GM19025 (cell line): ENCODE data around the gene ZNF169.
"Not testable (repeated sequence)": the region's sequence is repeated elsewhere in the genome, so short reads cannot be mapped to it uniquely, and the experiment has no call there.

Experiments used
- ATAC-seq: cut with Tn5 transposase; IDR thresholded peaks from one replicate; pipeline ENCODE4 v1.9.1; 2021; ENCODE audit warnings: mild to moderate bottlenecking, low read depth, moderate library complexity; ENCODE audit not compliant: unreplicated experiment

ZNF169 gene

GRCh38 chr9:94259077-94259862 lies at the start of gene ZNF169:
Gene ZNF169, plus strand, starts transcription at chr9:94259298. Its CDS starts 19,515 bp downstream, at chr9:94278813.
- ATAC-seq: peak; percentile 100

DNA sequence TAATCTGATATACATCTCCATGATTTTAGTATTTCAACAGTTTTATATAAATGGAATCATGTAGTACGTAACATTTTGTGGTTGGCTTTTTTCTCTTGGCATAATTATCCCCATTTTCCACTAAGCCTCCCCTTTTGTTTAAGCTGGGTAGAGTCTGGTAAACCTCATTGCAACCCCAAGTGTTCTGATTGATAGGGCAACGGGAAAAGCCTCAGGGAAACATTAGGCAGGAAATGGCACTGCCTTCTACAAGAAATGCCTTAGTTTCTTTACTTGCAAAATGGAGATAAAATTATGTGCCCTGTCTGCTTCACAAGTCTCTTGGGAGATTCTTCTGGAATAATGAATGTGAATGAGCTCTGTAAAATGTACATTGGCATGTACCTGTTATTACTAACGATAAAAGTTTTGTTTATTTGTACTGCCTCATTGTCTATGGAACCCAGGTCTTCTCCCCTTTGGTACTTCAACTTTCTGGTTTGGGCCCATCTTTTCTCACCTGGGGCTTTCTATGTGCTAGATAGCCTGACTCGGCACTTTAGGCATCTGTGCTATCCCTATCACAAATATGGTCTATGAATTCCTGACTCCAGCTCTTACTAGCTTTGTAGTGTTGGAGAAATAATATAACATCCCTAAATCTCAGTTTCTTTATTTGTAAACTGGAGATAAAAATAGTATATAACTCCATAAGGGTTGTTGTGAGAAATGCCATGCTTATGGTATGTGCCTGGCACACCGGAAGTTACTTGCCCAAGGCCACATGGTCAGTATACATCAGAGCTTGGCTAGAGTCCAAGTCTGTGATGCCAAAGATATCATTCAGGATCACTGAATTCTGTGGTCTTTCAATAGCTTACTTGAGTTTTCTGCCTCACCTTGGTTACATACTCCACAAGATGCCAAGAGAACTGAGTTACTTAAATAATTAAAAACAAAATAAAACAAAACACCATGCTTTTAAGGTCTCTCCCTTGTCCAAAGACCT lies 48.2 kb upstream of the ZNF169 start:
- ATAC-seq: no peak

DNA sequence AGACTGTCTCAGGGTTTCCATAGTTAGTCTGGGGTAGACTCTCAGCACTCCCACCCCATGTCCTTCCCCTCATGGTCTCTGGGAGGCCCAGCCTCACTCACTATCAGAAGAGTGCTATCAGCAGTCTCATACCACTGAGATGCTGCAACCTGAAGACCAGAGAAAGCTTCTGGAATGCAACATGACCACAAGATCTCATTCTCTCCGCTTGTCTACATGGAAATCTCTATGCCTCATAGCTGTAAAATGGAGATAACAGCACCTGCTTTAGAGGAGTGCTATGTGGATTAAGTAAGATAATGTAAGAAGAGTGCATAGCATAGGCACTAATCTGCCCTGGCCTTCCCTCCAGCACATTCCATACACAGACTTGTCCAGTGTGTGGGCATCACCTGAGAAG lies 47.0 kb upstream of the ZNF169 start:
- no peak for ATAC-seq

GRCh38 chr9:94212531-94212930 lies 46.6 kb upstream of the ZNF169 start:
- ATAC-seq: no peak

DNA sequence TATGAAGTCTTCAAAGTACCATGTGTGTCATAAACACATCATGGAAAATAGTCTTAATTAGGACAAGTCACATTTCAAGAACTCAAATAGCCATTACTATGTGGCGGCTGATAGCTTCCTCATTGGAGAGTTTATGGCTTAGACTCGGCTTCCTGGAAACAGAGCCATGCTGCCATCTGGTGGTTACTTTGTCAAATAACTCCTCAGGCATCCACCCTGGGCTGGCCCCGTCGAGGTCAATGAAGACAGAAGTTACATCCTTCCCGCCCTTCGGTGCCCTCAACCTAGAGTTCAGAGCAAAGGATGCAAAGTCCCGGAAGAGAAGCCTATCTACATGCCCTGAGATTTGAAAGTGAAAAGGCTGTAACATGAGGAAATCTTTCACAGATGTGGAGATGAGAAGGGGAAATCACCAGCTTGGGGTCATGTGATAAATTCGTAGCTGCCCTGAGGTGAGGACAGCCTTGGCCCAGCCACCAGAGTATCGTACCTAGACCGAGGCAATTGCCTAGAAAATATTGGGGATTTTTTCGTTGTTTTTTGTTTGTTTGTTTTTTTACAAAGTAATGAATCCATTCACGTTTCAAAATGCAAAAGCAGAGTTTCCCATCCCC lies 45.5 kb upstream of the ZNF169 start:
- ATAC-seq: peak; percentile 66

DNA sequence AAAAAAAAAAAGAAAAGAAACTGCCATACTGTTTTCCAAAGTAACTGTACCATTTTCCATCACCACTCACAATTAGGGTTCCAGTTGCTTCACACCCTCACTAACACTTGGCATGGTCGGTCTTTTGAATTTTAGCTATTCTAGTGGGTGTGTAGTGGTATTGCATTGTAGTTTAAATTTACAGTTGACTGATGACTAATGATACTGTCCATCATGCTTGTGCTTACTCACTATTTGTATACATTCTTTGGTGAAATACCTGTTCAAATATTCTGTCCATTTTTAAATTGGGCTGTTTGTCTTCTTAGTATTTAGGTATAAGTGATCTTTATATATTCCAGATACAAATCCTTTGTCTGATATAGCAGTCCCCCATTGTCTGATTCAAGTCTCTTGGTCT lies 36.2 kb upstream of the ZNF169 start:
- no peak for ATAC-seq

- not testable (repeated sequence) for ATAC-seq
These were observed 33.7 kb upstream of the ZNF169 start for GRCh38 chr9:94225413-94225812.

GRCh38 chr9:94228616-94229015 lies 30.5 kb upstream of the ZNF169 start:
- no peak for ATAC-seq

DNA sequence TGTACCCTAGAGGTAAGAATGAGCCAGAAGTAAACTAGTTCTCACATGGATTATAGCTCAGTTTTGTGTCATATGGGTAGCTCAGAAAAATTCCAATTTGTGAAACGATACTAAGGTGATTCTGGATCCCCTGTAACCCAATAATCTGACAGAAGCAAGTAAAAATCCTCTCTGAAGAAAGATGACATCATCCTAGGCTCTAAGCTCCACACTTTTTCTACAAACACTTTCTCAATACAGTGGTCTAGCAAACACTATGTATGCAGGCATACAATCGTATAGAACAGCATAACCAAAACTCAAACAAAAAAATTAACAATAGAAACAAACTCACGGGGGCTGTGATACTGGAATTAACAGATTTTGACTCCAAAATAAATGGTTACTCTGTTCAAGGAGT lies 26.7 kb upstream of the ZNF169 start:
- ATAC-seq: no peak

DNA sequence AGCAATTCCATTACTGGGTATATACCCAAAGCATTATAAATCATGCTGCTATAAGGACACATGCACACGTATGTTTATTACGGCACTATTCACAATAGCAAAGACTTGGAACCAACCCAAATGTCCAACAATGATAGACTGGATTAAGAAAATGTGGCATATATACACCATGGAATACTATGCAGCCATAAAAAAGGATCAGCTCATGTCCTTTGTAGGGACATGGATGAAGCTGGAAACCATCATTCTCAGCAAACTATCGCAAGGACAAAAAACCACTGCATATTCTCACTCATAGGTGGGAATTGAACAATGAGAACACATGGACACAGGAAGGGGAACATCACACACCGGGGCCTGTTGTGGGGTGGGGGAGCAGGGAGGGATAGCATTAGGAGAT lies 18.0 kb upstream of the ZNF169 start:
- not testable (repeated sequence) for ATAC-seq

GRCh38 chr9:94245651-94246050 lies 13.4 kb upstream of the ZNF169 start:
- no peak for ATAC-seq

DNA sequence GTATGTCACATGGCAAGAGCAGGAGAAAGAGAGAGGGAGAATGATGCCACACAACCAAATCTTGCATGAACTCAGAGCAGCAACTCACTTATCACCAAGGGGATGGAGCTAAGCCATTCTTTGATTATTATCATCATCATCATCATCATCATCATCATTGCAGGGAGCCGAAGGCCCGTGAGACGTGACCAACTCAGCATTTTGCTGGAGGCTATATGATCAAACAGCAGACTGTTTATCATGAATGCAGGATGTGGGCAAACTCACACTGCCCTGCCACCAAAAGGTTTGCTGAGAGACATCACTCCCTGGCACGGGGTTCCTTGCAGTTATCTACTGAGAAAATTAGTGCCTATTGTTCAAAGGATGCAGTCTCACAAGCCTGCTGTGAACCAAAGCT lies 8.6 kb upstream of the ZNF169 start:
- ATAC-seq: no peak

GRCh38 chr9:94256007-94256406 lies 3.1 kb upstream of the ZNF169 start:
- ATAC-seq: no peak

DNA sequence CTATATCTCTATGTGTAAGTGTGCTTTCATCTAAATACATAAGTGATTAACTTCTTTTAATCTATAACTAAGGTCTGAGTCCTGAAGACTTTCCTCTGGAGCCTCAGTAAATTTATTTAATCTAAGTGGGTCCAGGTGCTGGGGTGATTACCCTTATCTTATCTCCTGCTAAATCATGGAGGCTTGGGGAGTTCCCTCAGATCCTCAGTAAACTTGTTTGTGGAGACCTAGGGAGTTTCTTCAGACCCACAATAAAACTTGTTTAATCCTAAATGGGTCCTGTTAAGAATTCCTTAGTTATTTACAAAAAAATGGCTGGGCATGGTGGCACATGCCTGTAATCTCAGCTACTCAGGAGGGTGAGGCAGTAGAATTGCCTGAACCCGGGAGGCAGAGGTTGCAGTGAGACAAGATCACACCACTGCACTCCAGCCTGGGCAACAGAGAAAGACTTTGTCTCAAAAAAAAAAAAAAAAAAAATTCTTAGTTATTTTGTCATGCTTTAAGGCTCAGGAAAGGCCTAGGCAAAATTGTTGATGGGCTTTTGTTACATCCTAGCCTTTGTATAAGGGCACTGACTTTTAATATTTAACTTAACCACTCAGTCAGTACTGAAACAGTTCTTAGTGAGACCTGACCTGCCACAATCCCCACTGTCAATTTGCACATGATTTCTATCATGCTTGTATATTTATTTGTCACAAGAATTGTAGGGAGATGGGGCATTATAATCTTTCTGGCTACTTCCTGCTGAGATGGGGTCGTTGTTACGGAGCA lies 6.7 kb downstream of the ZNF169 start:
- ATAC-seq: not testable (repeated sequence)

- no peak for ATAC-seq
These were observed 10.2 kb downstream of the ZNF169 start for GRCh38 chr9:94269264-94269663.

- no peak for ATAC-seq
These were observed 10.9 kb downstream of the ZNF169 start for GRCh38 chr9:94270009-94270408.

DNA sequence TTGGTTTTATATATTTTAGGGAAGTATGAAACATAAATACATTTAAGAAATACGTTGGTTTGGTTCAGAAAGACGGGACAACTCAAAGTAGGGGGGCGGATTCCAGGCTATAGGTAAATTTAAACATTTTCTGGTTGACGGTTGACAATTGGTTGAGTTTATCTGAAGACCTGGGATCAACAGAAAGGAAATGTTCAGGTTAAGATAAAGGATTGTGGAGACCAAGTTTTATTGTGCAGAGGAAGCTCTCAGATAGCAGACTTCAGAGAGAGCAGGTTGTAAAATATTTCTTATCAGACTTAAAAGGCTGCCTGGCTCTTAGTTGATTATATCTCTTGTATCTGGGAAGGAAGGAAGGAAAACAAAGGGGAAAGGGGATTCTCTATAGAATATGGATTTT lies 17.9 kb downstream of the ZNF169 start:
- ATAC-seq: not testable (repeated sequence)

DNA sequence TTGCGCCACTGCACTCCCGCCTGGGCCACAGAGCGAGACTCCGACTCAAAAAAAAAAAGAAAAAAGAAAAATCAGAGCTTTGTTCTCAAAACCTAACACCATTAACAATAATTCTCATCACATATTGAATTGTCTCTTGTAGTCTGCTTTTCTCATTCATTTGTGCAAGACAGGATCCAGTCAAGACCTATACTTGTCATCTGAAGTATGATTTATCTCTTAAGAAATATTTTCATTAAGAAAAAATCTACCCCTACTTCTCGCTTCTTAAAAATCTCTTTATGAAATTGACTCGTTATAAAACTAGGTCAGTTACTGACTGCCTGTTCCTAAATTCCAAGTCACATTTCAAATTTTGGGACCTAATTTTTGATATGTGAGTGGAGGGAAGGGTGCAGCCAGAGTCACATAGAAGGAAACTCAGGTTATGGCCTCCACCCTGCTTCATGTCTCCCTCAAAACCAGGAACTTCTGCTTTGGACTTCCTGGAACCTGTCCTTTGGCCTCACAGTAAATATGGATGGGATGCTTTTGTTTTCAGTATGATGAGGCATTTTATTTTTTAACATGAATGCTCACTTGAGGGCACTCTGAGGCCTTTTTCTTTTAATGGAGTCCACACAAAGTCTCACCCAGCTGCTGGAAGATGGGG lies 18.9 kb downstream of the ZNF169 start:
- ATAC-seq: no peak

DNA sequence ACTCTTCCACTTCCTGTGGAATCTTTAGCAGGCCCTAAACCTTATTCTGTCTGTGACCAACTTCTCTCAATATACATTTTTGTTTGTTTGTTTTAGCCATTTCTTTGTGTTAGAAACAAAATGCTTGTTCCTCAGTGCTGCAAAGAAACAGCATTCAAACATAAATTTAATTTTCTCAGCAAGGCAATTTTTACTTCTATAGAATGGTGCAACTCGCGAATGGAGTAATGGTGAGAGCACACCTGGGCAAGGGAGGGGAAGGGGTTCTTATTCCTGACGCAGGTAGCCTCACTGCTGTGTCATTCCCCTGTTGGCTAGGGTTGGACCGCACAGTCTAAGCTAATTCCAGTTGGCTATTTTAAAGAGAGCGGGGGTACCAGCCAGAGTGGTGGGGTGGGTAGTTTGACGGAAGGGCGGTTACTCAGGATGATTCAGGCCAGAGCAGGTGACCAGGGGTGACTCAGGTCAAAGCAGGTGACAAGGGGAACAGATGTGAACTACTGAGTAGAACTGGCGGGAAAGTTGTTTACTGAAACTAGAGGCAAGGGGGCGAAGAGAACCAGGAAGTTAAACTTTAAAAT lies 21.4 kb downstream of the ZNF169 start:
- ATAC-seq: no peak
